HepG2 (cell line): ENCODE measurements around the gene PYY. TPM values are rescaled to one million over a fixed set of nuclear protein-coding genes. Genes with fewer than 3 reads are reported as not detected.

Experiments
- AFF4 ChIP-seq: sonication (generic); formaldehyde crosslinking; IDR thresholded peaks from 2 replicates; pipeline ENCODE4 v1.4.0; 2020; ENCODE audit warnings: missing genetic modification reagents
- BHLHE40 ChIP-seq: IDR thresholded peaks from 2 replicates; pipeline ENCODE4 v1.6.1; 2011; ENCODE audit warnings: low read length, improper control_type of control experiment
- BRF2 ChIP-seq: sonication (generic); formaldehyde crosslinking; IDR thresholded peaks from 2 replicates; pipeline ENCODE4 v1.8.1; 2022; ENCODE audit warnings: mild to moderate bottlenecking, missing genetic modification reagents
- CBFB ChIP-seq: sonication (generic); formaldehyde crosslinking; IDR thresholded peaks from 2 replicates; pipeline ENCODE4 v1.4.0; 2020; ENCODE audit warnings: missing genetic modification reagents
- GABPB1 ChIP-seq: IDR thresholded peaks from 2 replicates; pipeline ENCODE4 v1.6.1; 2016; ENCODE audit warnings: mild to moderate bottlenecking, missing genetic modification reagents, moderate library complexity, missing compliant biosample characterization
- PAF1 ChIP-seq: IDR thresholded peaks from 2 replicates; pipeline ENCODE4 v1.6.1; 2016; ENCODE audit warnings: missing genetic modification reagents, missing compliant biosample characterization
- RERE ChIP-seq: IDR thresholded peaks from 2 replicates; pipeline ENCODE4 v1.6.1; 2016; ENCODE audit warnings: low read depth, missing genetic modification reagents, missing compliant biosample characterization
- SALL2 ChIP-seq: sonication (generic); formaldehyde crosslinking; IDR thresholded peaks from 2 replicates; pipeline ENCODE4 v1.8.1; 2023; ENCODE audit warnings: mild to moderate bottlenecking, missing genetic modification reagents, inconsistent platforms
- SMC3 ChIP-seq: IDR thresholded peaks from 2 replicates; pipeline ENCODE4 v1.6.1; 2011; ENCODE audit warnings: low read length, improper control_type of control experiment
- SSRP1 ChIP-seq: IDR thresholded peaks from 2 replicates; pipeline ENCODE4 v1.6.1; 2016; ENCODE audit warnings: control low read depth
- TRIM24 ChIP-seq: sonication (generic); formaldehyde crosslinking; IDR thresholded peaks from 2 replicates; pipeline ENCODE4 v1.8.0; 2022; ENCODE audit warnings: mild to moderate bottlenecking, missing genetic modification reagents
- YEATS4 ChIP-seq: sonication (generic); formaldehyde crosslinking; IDR thresholded peaks from 2 replicates; pipeline ENCODE4 v1.4.0; 2020; ENCODE audit warnings: missing genetic modification reagents, borderline replicate concordance
- ZGPAT ChIP-seq: IDR thresholded peaks from 2 replicates; pipeline ENCODE4 v1.6.1; 2016; ENCODE audit warnings: mild to moderate bottlenecking
- ZNF3 ChIP-seq: IDR thresholded peaks from 2 replicates; pipeline ENCODE4 v1.7.0; 2017; ENCODE audit warnings: inconsistent platforms
- ZNF30 ChIP-seq: sonication (generic); formaldehyde crosslinking; IDR thresholded peaks from 2 replicates; pipeline ENCODE4 v1.5.0; 2020; ENCODE audit warnings: mild to moderate bottlenecking, missing genetic modification reagents
- polyA plus RNA-seq, 8 experiments: library from polyadenylated mRNA; depleted of rRNA in 3 of 8; stranded (reverse) in 7 of 8; unstranded in 1 of 8; fragments of >200 nt; fragmentation: Illumina TruSeq in 4 of 8; extraction: Trizol in 4 of 8; gene quantifications; 2 replicates each; pipeline versions ENCODE4 v1.2.1 to v1.2.3, GENCODE V29; 2011 to 2016; ENCODE audit warnings: low read depth in 4 of 8, missing spikeins in 1 of 8, mixed read lengths in 1 of 8; ENCODE audit not compliant: insufficient read depth in 1 of 8
- total RNA-seq, 5 experiments: library from RNA; depleted of rRNA; stranded (reverse); fragments of >200 nt; fragmentation: Illumina TruSeq; extraction: Trizol; gene quantifications; 2 replicates each; pipeline ENCODE4 v1.2.3, GENCODE V29; 2016; ENCODE audit warnings: low read depth in 1 of 5

The PYY gene
- total and polyA plus RNA-seq, 2 of the 13 experiments (the other 11 are each of a cell fraction or from before 2014, with no cell fraction given): 0.25 TPM; not detected in 1

- no peak for TF ChIP-seq AFF4 (CRISPR knock-in tag)
- peak; percentile 61; the same call in 1 of the 2 replicates for TF ChIP-seq RERE
- peak; percentile 27 for TF ChIP-seq SALL2 (CRISPR knock-in tag)
- TF ChIP-seq ZNF30 (CRISPR knock-in tag): no peak
- no peak; the same call in 1 of the 2 replicates for TF ChIP-seq PAF1 (CRISPR knock-in tag)
- TF ChIP-seq BHLHE40: peak; percentile 45
- TF ChIP-seq GABPB1 (CRISPR knock-in tag): peak; percentile 84
- peak; percentile 67 for TF ChIP-seq ZGPAT (CRISPR knock-in tag)
- no peak for TF ChIP-seq BRF2 (CRISPR knock-in tag)
- TF ChIP-seq SMC3: peak; percentile 20; the same call in 1 of the 2 replicates
- 0 out of 2 replicates have a peak, but pooled peaks have one; percentile 32 for TF ChIP-seq YEATS4
- peak; percentile 71; the same call in 1 of the 2 replicates for TF ChIP-seq CBFB
- peak; percentile 96 for TF ChIP-seq ZNF3 (CRISPR knock-in tag)
- 0 out of 2 replicates have a peak, but pooled peaks have one; percentile 21 for TF ChIP-seq SSRP1
- TF ChIP-seq TRIM24: no peak
Observed at GRCh38 chr17:44002141-44002848, 48.6 kb upstream of the PYY start (continued).
